ENCODE data around the gene EOMES.

Gene EOMES

DNA sequence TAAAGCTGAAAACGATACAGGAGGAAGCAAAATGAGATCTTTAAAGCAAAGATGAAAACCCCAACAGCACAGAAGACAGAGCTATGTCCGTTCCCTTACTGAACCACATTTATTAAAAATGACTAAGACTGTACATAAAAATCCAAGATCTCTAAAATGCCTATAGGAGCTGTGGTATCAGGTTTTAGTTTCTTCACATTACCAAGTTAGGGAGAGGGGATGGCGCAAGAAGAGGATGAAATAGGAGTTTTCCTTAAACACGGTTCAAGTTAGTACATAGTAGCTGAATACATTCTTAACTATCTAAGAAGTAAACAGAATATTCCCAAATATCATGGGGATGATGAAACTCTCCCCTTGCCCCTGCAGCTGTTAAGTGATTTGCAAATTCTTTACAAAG, 6.3 kb downstream of the EOMES start:
- in situ Hi-C loops (cut with MboI; ENCODE audit: low pct_unique_long_range_greater_than_20kb, low sequenced_read_pairs, unreplicated experiment) = loop anchor here (10.0 kb wide), 1 partner anchor 619 kb away; no protein-coding TSS in a partner anchor
- no peak for DNase-seq (ENCODE audit: low spot score)
- TF ChIP-seq, protein P1, sequence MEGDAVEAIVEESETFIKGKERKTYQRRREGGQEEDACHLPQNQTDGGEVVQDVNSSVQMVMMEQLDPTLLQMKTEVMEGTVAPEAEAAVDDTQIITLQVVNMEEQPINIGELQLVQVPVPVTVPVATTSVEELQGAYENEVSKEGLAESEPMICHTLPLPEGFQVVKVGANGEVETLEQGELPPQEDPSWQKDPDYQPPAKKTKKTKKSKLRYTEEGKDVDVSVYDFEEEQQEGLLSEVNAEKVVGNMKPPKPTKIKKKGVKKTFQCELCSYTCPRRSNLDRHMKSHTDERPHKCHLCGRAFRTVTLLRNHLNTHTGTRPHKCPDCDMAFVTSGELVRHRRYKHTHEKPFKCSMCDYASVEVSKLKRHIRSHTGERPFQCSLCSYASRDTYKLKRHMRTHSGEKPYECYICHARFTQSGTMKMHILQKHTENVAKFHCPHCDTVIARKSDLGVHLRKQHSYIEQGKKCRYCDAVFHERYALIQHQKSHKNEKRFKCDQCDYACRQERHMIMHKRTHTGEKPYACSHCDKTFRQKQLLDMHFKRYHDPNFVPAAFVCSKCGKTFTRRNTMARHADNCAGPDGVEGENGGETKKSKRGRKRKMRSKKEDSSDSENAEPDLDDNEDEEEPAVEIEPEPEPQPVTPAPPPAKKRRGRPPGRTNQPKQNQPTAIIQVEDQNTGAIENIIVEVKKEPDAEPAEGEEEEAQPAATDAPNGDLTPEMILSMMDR (IDR thresholded peaks at IDR 0.05; ENCODE audit: extremely low read depth, insufficient read depth, missing control alignments) = no peak

DNA sequence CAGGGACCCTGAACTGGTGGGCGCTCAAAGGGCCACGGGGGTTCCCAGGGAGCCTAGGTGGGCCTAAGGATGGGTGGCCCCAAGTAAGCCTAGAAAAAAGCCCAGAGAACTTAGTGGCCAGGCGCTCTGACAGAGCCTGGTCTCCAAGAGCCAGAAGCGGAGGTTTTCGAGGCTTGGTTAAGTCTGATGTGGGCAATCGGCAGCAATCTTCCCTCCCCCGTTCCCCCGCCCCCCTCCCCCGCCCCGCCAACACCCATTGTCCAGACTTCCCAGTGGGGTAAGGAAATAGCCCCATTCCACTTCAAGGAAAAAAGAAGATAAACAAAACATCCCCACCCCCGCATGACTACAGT, 6.7 kb downstream of the EOMES start:
- TF ChIP-seq, protein P1 (IDR thresholded peaks at IDR 0.05; ENCODE audit: extremely low read depth, insufficient read depth, missing control alignments) = no peak
- in situ Hi-C loops (cut with MboI; ENCODE audit: low pct_unique_long_range_greater_than_20kb, low sequenced_read_pairs, unreplicated experiment) = loop anchor here (10.0 kb wide), 1 partner anchor 619 kb away; no protein-coding TSS in a partner anchor
- no peak for DNase-seq (ENCODE audit: low spot score)

DNA sequence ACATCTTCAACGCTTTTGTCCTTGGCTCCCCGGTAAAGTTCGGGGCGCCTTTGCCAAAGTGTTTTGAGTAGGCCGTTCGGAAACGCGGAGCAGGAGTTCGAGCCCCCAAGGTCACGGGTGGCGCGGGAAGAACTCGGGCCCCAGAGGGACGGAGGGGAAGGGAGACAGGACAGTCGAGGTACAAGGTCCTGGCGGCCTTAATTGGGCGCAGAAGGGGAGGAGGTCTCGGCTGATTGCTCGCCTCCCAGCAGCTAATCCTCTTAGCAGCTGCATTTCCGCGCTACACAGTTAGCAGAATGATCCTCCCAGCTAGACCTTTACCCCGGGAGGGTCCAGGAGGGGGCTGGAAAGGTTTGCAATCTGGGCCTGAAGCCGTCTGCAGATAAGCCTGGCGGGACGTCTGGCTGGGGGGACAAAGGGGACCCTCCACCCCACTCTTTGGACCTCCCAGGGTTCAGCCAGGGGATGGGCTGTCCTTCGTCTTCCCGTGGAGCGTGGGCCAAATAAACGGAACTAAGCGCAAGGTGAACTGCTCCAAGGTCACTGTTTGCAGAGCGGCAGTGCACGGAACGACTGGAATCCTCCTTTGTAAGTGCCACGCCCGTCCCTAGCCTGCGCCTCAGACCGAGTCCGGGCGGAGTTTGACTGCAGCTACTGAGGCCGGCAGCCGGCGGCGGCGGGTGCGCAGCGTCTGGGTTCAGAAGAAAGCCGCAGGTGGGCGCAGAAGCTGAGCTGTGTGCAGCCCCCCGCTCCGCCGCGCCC, 7.2 kb downstream of the EOMES start:
- in situ Hi-C loops (cut with MboI; ENCODE audit: low pct_unique_long_range_greater_than_20kb, low sequenced_read_pairs, unreplicated experiment) = loop anchor here (10.0 kb wide), 1 partner anchor 620 kb away; no protein-coding TSS in a partner anchor
- TF ChIP-seq, protein P1 (IDR thresholded peaks at IDR 0.05; ENCODE audit: extremely low read depth, insufficient read depth, missing control alignments) = no peak
- DNase-seq (ENCODE audit: low spot score) = no peak

DNA sequence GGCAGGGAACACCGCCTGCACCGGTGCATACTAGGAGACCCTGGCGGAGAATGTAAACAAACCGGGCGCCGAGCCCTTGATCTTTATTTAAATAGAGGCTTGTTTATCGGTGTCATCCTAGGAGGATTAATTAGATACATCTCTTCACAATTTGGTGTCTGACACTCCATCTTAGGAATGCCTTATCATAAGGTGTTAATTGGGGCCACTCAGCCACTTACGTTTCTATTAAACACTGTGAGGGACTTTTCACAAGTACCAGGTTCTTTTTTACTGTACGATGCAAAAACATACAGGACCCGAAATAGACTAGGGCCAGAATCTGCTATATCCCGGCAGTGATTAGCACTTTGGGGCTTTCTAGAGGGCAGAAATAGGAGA, 8.0 kb downstream of the EOMES start:
- DNase-seq (ENCODE audit: low spot score) = no peak
- TF ChIP-seq, protein P1 (IDR thresholded peaks at IDR 0.05; ENCODE audit: extremely low read depth, insufficient read depth, missing control alignments) = no peak
- in situ Hi-C loops (cut with MboI; ENCODE audit: low pct_unique_long_range_greater_than_20kb, low sequenced_read_pairs, unreplicated experiment) = loop anchor here (10.0 kb wide), 1 partner anchor 621 kb away; no protein-coding TSS in a partner anchor

DNA sequence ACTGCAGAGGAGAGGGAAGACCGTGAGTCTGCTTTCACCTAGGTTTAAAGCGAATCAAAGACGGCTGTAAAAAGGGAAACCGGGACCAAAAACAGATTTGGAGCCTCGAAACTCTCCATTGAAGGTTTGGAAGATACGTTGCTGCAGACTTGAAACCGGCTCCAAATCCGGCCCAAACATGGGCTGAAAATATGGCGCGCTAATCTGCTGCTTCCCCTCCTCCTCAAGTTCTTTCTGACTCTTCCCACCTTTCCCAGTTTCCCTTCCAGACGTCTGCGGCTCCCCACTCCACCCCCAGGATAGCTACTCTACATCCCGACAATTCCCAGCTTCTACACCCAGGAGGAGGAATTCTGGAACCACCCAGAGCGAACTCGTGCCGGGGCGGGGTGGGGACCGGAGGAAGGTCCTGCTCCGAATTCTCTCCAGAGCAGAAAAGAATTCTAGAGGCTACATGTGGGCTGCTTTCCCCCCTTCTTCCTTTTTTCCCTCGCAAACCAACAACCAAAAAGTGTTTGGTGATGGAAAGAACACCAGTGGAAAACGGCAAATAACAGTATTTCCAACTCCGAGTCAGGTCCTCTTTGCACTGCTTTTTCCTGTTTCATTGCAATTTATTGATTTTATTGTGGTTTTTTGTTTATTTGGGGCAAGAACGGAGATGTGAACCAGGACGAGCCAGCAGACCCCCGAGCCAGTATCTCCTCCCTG, 8.5 kb downstream of the EOMES start:
- TF ChIP-seq, protein P1 (IDR thresholded peaks at IDR 0.05; ENCODE audit: extremely low read depth, insufficient read depth, missing control alignments) = no peak
- in situ Hi-C loops (cut with MboI; ENCODE audit: low pct_unique_long_range_greater_than_20kb, low sequenced_read_pairs, unreplicated experiment) = loop anchor here (10.0 kb wide), 1 partner anchor 621 kb away; no protein-coding TSS in a partner anchor
- no peak for DNase-seq (ENCODE audit: low spot score)

DNA sequence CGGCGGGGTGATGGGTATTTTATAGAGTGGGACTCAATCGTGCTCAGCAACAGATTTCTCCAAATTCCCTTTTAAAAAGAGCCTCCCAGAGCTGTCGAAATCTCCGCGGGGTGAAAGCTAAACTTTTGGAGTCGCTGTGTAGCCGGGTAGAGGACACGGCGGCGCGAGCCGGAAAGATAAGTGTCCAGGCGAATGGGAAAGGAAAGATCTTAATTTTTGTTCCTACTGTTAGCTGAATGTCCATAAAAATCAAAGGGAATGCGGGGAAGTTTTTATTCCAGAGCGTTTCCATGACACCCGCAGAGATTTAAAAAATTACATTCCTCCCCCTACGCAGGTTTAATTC, 9.1 kb downstream of the EOMES start:
- TF ChIP-seq, protein P1 (IDR thresholded peaks at IDR 0.05; ENCODE audit: extremely low read depth, insufficient read depth, missing control alignments) = no peak
- in situ Hi-C loops (cut with MboI; ENCODE audit: low pct_unique_long_range_greater_than_20kb, low sequenced_read_pairs, unreplicated experiment) = loop anchor here (10.0 kb wide), 1 partner anchor 622 kb away; no protein-coding TSS in a partner anchor
- no peak for DNase-seq (ENCODE audit: low spot score)

Measured in GM13977 (cell line).